Activated T-helper 9 cell treated with anti-CD3 and anti-CD28 coated beads, Interleukin-2, amount 50 U/mL, for 16 hours (primary cell): ENCODE measurements around the gene GEMIN4.
A peak's percentile ranks its signal among the peaks of the same experiment; 100 is the strongest.

Experiments used
- DNase-seq: peaks from one replicate; pipeline ENCODE4 v3.0.0-alpha.2; 2020; ENCODE audit warnings: low read depth

GEMIN4 gene

DNA sequence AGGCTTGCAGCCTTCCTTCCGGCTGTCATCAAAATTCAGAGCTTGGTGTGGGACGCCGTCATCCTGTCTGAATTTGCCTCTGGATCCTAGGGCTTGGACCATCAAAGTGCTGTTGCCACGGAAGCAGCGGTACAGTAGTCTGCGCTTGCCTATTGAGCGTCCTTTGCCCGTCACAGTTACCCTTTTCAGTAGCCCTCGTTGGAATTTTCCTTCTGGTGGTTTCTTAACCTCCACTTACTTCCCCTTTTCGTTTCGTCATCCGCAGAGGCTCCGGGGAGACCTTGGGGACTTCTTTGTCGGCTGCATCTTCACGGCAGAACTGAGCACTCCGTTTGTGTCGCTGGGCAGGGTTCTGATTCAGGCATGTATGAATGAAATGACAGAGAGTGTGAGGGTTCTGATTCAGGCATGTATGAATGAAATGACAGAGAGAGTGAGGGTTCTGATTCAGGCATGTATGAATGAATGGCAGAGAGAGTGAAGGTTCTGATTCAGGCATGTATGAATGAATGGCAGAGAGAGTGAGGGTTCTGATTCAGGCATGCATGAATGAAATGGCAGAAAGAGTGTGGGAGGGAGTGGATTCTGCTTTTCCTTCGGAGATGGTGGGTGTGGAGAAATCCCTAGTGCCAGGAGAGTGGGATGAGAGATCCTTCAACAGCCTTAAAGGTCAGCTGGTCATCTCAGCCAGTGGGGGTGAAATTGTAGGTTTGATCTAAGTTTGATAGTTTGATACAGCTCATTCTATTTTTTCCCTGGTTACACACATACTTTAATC lies 11.6 kb downstream of the GEMIN4 start:
- DNase-seq: no peak

- DNase-seq: no peak
Measured at GRCh38 chr17:737561-738113, 14.4 kb downstream of the GEMIN4 start.

DNA sequence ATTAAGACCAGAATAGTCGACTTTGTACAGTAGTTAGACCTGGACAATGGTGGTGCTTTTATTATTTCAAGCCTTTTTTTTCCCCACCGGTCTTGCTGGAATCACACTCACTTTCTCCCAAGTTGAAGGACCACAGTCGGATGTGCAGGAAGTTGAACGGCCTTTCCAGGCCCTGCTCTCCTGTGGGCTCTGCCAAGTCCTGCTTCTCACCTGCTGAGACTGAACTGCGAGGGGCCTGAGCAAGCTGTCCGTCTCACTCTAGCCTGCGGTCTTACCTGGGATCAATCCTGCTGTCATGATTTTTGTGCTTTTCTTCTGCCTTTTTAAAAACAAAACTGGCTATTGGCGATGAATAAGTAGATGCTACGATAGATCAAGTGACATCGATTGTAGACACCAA lies 18.3 kb downstream of the GEMIN4 start:
- no peak for DNase-seq

DNA sequence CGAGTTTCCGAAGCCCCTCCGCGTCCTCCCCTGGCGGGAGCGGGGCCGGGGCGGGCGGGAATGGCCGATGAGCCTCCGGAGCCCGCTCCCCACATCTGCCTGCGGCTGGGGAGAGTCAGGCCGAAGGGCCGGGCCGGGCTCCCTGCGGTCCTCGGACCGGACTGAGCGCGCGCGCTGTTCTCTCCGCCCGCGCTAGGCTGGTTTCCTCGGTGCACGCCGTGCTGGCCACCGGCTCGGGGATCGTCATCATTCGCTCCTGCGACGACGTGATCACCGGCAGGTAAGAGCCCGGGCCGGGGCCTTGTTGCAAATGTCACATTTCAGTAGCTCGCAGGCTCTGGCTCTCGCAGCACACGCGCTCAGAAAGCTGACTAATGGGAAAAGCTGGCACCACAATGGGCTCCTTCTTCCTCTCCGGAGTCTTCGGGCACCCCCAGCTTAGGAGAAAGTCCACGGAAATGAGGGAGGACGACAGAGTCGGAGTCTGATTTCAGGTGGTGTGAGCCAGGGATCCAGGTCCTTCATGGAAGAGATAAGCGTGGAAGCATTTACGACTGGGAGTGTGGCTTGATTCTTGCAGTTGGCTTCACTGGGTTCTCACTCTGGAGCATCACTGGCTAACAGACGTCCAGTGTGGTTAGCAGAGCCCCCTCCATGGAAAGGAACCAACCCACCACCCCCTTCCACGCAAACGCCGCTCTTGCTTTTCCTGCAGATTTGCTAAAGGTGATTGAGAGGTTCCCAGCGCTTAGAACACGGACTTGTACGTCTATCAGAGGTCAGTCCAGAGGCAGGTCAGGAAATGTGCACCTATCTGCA lies 19.0 kb downstream of the GEMIN4 start:
- DNase-seq: peak; percentile 9

DNA sequence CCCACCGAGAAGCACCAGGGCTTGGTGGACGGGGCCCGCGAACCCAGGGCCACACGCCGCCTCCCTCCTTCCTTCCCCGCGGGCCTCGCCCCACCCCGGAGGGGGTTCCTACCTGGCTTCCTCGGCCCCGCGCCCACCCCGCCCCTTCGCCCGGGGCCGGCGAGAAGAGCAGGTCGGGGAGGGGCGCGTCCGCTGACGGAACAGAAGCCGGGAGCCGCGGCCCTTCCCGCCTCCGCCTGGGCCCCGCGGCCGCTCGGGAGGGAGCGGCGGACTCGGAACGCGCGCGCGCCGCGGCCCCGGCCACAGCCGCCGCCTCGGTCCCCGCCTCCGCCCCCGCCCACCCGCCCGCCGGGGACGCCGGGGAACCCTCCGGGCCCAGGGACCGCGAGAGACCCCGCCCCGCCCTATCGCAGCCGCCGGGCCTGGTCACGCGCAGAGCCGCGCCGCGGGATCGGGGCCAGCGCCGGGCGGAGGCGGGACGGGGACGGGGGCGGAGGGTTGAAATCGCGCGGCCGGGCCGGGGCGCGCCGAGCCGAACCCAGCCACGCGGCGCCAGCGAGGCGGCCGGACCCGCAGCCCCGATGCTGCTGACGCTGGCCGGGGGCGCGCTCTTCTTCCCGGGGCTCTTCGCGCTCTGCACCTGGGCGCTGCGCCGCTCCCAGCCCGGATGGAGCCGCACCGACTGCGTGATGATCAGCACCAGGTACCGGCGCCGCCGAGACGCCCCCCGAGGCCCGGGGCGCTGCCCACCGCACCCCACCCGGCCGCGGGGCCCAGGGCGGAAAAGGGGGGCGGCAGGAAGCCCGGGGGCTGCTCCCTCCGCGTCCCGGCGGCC lies 19.8 kb downstream of the GEMIN4 start, which contains the start of gene TLCD3A:
Gene TLCD3A (plus strand): TSS at position 530 of the 835 bp plus-strand sequence. CDS start 52 bp downstream, at position 582.
- DNase-seq: peak; percentile 35

DNA sequence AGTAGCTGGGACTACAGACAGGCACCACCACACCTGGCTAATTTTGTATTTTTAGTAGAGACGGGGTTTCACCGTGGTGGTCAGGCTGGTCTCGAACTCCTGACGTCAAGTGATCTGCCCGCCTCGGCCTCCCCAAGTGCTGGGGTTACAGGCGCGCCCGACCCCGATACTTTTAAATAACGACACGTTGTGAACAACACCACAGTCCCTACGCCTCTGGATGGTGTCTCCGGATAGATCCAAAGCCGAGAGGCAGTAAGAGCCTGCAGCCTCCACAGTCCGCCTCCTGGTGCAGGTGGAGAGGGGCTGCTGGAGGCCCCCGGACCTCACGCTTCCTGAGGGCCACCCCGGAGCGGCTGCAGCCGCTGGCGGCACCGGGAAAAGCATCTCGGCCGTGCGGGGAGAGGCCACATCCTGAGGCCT lies 20.4 kb downstream of the GEMIN4 start:
- no peak for DNase-seq

DNA sequence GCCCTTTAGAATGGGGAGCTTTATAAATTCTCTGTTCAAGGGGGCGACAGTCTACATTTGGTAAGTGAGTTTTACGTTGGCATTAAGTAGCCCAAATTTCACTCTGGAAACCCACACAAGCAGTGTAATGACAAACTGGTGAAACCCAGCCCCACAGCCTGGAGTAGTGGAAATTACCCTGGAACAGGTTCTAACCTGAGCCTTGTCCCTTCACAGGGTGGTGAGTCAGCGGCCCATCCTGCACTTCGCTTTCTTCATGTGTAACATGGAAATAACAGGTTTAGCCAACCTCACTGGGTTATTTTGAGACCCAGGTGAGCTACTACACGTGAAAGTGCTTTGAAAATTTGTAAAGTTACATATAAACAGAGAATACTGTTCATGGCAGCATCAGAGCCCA lies 23.2 kb downstream of the GEMIN4 start:
- no peak for DNase-seq

DNA sequence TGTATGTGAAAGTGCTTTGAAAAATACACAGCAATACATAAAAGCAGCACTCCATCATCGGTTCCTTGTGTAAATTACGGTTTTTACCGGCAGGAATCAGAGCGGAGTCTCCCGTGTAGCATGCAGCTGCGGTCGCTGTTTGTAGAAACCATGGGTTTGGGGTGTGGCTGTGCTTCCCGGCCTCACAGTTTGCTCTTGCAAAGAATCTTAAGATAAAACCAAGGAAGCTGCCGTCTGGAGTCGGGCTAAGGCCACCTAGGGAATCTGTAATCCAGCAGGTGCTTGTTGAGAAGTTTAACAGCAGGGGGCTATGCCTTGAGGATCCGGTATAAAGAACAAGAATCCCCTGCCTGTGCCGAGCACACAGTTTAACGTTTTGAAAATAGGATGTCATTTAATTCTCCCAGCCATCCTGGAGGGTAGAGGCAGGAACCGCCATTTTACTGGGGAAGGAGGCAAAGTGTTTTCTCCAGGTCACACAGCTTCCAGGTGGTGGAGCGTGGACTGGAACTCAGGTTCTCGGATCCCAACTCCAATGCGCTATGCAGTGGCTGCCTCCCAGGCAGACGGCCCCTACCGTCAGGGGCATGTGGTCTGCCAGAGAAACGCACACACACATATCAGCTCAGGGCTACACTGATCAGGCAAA lies 25.7 kb downstream of the GEMIN4 start:
- DNase-seq: no peak

DNA sequence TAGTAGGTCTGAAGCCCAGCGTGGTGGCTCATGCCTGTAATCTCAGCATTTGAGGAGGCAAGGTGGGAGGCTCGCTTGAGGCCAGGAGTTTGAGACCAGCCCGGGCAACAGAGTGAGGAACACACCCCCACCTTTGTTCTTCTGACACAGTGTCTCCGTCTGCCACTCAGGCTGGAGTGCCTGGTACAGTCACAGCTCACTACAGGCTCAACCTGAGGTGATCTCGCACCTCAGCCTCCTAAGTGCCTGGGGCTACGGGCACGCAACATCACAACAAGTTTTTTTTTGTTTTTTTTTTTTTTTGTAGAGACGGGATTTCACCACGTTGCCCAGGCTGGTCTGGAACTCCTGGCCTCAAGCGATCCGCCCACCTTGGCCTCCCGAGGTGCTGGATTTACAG lies 26.3 kb downstream of the GEMIN4 start:
- no peak for DNase-seq

- DNase-seq: no peak
Measured at GRCh38 chr17:725084-725483, 27.0 kb downstream of the GEMIN4 start.

DNA sequence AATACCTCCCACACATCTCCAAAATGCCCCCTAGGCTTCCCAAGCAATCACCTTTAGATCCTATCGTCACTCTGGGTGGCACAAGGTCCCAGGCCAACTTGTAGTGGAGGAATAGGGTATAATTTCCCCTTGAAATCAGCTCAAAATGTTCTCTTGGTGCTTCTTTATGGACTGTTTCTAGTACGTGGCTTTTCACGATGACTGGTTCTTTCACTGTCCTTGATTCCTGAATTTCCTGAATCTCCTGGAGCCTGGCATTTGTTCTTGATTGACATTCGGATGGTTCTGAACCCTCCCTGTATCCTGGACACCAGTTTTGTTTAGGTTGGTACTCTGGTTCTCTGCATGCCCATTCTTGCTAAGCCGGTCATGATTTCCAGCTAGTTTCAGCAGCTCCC lies 30.5 kb downstream of the GEMIN4 start:
- no peak for DNase-seq

DNA sequence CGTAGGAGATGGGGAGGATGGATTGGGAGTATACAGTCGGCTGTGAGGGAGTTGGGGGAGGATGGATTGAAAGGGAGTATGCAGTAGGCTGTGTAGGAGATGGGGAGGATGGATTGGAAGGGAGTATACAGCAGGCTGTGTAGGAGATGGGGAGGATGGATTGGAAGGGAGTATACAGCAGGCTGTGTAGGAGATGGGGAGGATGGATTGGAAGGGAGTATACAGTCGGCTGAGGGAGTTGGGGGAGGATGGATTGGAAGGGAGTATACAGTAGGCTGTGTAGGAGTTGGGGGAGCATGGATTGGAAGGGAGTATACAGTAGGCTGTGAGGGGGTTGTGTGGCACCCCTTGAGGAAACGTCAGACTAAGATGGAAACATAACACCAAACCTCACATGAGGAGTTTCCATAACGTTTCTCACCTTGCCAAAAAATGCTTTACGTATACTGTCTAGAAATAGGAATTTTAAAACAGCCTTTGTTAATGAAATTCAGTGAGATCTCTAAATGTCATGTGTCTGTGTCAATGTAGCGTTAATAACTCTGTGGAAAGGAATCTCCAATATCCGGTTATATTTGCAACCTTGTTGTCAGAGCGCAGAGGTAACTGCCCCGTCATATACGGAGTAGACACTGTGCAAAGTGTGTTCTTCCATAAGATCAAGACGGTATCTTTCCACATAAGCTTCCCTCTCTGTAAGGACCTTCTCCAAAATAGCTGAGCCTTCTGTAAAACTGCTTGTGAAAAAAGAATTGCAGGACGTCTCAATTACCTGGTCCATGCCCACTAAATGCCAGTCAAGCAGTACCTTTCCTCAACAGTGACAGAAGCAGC lies 31.1 kb downstream of the GEMIN4 start:
- no peak for DNase-seq

GRCh38 chr17:718075-718474 lies 34.0 kb downstream of the GEMIN4 start:
- no peak for DNase-seq

- no peak for DNase-seq
Measured at GRCh38 chr17:708132-708531, 43.9 kb downstream of the GEMIN4 start.

GRCh38 chr17:705863-706262 lies 46.2 kb downstream of the GEMIN4 start:
- no peak for DNase-seq

GRCh38 chr17:705011-705410 lies 47.1 kb downstream of the GEMIN4 start:
- no peak for DNase-seq

DNA sequence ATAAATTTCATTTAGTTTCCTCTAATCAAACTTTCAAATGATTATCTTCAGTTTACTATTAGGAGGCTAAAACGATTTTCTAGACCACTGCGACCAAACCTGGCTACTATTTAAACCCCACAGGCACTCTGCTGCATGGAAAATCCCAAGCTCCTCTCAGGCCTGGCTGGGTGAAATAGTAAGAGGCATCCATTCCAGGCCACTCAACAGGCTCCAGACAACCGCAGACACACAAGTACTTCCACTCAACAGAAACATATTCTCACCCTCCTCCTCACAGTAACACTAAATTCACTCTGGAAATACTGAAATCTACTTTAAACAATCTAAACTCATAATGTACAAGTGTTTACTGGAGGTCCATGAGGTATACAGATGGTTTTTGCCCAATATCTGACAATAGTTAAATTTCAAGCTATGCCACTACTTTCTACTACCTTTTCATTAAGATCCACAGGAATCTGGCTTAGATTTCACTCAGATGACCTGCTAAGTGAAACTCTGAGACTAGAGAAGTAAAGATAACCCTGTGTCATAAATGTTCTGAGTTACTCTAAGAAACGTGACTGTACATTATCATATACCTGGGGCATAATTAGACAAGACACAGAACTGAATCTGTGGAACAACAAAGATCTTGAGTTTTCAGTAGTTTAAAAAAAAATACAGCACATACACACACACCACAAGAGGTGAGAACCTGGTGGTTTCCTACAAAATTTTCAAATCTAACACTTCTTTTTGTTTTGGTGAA lies 47.8 kb downstream of the GEMIN4 start:
- no peak for DNase-seq

DNA sequence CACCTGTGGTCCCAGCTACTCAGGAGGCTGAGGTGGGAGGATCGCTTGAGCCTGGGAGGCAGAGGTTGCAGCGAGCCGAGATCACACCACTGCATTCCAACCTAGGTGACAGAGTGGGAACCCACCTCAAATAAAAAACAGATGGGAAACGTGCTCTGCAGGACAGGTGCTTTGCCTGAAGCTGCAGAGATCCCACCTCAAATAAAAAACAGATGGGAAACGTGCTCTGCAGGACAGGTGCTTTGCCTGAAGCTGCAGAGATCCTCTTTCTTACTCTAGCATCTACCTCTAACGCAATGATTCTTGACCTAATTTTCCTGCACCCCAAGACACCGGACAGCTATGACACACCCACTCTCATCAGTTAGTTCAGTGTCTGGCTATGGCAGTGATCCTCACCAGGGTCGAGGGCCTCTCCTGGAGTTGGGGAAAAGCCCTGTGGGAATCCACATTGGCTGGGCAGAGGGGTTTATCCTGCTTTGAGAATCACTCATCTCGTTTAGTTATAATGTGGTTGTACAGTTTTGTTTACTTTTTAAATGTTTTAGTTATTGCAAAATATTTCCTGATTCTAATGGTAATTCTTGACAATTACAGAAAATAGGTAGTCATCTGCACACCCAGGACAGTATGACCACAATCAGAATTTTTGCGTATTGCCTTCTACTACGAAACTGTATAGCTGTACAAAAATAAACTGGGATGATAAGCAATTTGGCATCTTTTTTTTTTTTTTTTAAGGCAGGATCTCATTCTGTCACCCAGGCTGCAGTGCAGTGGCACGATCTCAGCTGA lies 48.8 kb downstream of the GEMIN4 start:
- DNase-seq: no peak

DNA sequence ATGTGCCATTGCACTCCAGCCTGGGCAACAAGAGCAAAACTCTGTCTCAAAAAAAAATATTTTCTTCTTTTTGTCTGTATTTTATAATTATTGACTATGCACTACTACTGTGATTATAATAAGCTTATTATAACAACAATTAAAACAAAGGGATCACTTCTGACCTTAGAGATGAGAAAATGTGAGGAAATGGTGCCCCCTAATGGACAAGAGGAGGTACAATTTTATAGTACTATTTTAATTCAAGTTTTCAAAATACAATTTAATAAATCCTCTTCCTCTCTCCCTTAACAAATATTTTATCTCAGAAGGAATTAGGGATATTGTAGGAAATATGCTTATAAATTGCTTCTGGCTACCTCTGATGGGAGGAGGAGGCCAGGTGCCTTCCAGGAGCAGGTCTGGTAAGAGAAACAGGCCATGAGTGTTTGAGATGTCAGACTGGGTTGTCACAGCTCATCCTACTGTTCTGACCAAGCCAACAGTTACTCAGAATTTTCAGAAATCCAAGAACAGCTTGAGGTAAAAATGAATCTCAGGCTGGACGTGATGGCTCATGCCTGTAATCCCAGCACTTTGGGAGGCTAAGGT lies 51.5 kb downstream of the GEMIN4 start:
- no peak for DNase-seq
